HEK293 (cell line): ENCODE measurements around the gene TSPAN3.
A peak's percentile ranks its signal among the peaks of the same experiment; 100 is the strongest.

Source experiments
- CTCF ChIA-PET: fragments of 350-600 bp; formaldehyde crosslinking; extraction: SDS; loops from one replicate; lab custom pipeline; 2021; ENCODE audit warnings: antibody characterized with exemption; lab: Yijun Ruan, JAX
- POLR2A ChIA-PET: fragments of 300-600 bp; formaldehyde crosslinking; extraction: SDS; loops from one replicate; lab custom pipeline; 2020; ENCODE audit warnings: antibody characterized with exemption, inconsistent platforms; lab: Yijun Ruan, JAX
- H3K27ac ChIP-seq: fragments of 200-500 bp; sonication (Bioruptor generic); 2 replicates; pipeline ENCODE4 v1.5.1; 2014; ENCODE audit warnings: low read depth, low read length, control low read depth, inconsistent platforms; ENCODE audit errors: extremely low read depth
- H3K36me3 ChIP-seq, 2 experiments: fragments of 200-500 bp in 1 of 2; sonication (Bioruptor generic) in 1 of 2; 1 replicate in 1 of 2; 2 replicates in 1 of 2; pipeline ENCODE4 v1.5.1; 2014 to 2017; ENCODE audit warnings: inconsistent platforms in 2 of 2, low read length in 2 of 2; ENCODE audit not compliant: control insufficient read depth in 2 of 2, insufficient read depth in 1 of 2
- H3K4me1 ChIP-seq: fragments of 200-500 bp; sonication (Bioruptor generic); 2 replicates; pipeline ENCODE4 v1.5.1; 2014; ENCODE audit warnings: mild to moderate bottlenecking, low read length, inconsistent platforms; ENCODE audit not compliant: control insufficient read depth, insufficient read depth
- H3K4me3 ChIP-seq: 2 replicates; pipeline ENCODE4 v1.5.1; 2011; ENCODE audit warnings: low read depth, mild to moderate bottlenecking, control low read depth, low read length, moderate library complexity
- H3K9me3 ChIP-seq: fragments of 200-500 bp; sonication (Bioruptor generic); 2 replicates; pipeline ENCODE4 v1.5.1; 2014; ENCODE audit warnings: low read depth, low read length, inconsistent platforms; ENCODE audit not compliant: control insufficient read depth, insufficient read depth
- GFI1B ChIP-seq: fragments of 450-650 bp; formaldehyde crosslinking; IDR thresholded peaks from 2 replicates; pipeline ENCODE4 v1.5.1; 2016; ENCODE audit warnings: missing biosample characterization, missing genetic modification characterization
- GLIS1 ChIP-seq: fragments of 450-650 bp; formaldehyde crosslinking; IDR thresholded peaks from 2 replicates; pipeline ENCODE4 v1.5.1; 2016; ENCODE audit warnings: missing biosample characterization, missing genetic modification characterization
- PRDM1 ChIP-seq: fragments of 450-650 bp; formaldehyde crosslinking; IDR thresholded peaks from 2 replicates; pipeline ENCODE4; 2016; ENCODE audit warnings: missing biosample characterization, missing genetic modification characterization
- RBAK ChIP-seq: fragments of 450-650 bp; formaldehyde crosslinking; IDR thresholded peaks from 2 replicates; pipeline ENCODE4 v1.5.1; 2016; ENCODE audit warnings: missing biosample characterization, missing genetic modification characterization
- TRIM28 ChIP-seq: IDR thresholded peaks from 2 replicates; pipeline ENCODE4 v1.6.1; 2011; ENCODE audit warnings: low read length, control low read depth, borderline replicate concordance
- ZBTB17 ChIP-seq: fragments of 450-650 bp; formaldehyde crosslinking; IDR thresholded peaks from 2 replicates; pipeline ENCODE4 v1.5.1; 2016; ENCODE audit warnings: missing biosample characterization, missing genetic modification characterization
- ZBTB20 ChIP-seq: fragments of 450-650 bp; formaldehyde crosslinking; IDR thresholded peaks from 2 replicates; pipeline ENCODE4 v1.5.1; 2016; ENCODE audit warnings: missing biosample characterization, missing genetic modification characterization
- ZBTB44 ChIP-seq: fragments of 450-650 bp; IDR thresholded peaks from 2 replicates; pipeline ENCODE4 v1.5.1; 2018; ENCODE audit warnings: missing biosample characterization, mild to moderate bottlenecking, missing genetic modification characterization
- ZBTB49 ChIP-seq: fragments of 450-650 bp; formaldehyde crosslinking; IDR thresholded peaks from 2 replicates; pipeline ENCODE4 v1.5.1; 2016; ENCODE audit warnings: missing biosample characterization, missing genetic modification characterization, low read depth
- ZBTB8A ChIP-seq: fragments of 450-650 bp; formaldehyde crosslinking; IDR thresholded peaks from 2 replicates; pipeline ENCODE4 v1.5.1; 2016; ENCODE audit warnings: missing biosample characterization, missing genetic modification characterization
- ZNF175 ChIP-seq: fragments of 450-650 bp; formaldehyde crosslinking; IDR thresholded peaks from 2 replicates; pipeline ENCODE4 v1.5.1; 2016; ENCODE audit warnings: missing biosample characterization, missing genetic modification characterization
- ZNF2 ChIP-seq: fragments of 450-650 bp; formaldehyde crosslinking; IDR thresholded peaks from 2 replicates; pipeline ENCODE4 v1.5.1; 2016; ENCODE audit warnings: missing biosample characterization, missing genetic modification characterization
- ZNF214 ChIP-seq: fragments of 450-650 bp; formaldehyde crosslinking; IDR thresholded peaks from 2 replicates; pipeline ENCODE4 v1.5.1; 2017; ENCODE audit warnings: missing biosample characterization, mild to moderate bottlenecking, missing genetic modification characterization, borderline replicate concordance
- ZNF292 ChIP-seq: fragments of 450-650 bp; formaldehyde crosslinking; IDR thresholded peaks from 2 replicates; pipeline ENCODE4 v1.5.1; 2016; ENCODE audit warnings: low read depth, missing biosample characterization, missing genetic modification characterization, borderline replicate concordance
- ZNF335 ChIP-seq: fragments of 450-650 bp; formaldehyde crosslinking; conservative IDR thresholded peaks from 2 replicates; pipeline ENCODE4 v1.5.1; 2016; ENCODE audit warnings: missing biosample characterization, missing genetic modification characterization
- ZNF600 ChIP-seq: fragments of 450-650 bp; formaldehyde crosslinking; IDR thresholded peaks from 2 replicates; pipeline ENCODE4 v1.5.1; 2016; ENCODE audit warnings: missing biosample characterization, missing genetic modification characterization
- ZNF654 ChIP-seq: fragments of 450-650 bp; formaldehyde crosslinking; IDR thresholded peaks from 2 replicates; pipeline ENCODE4 v1.5.1; 2016; ENCODE audit warnings: low read depth, missing biosample characterization, missing genetic modification characterization
- ZNF701 ChIP-seq: fragments of 450-650 bp; formaldehyde crosslinking; IDR thresholded peaks from 2 replicates; pipeline ENCODE4 v1.5.1; 2016; ENCODE audit warnings: missing biosample characterization, missing genetic modification characterization
- ZSCAN30 ChIP-seq: fragments of 450-650 bp; IDR thresholded peaks from 2 replicates; pipeline ENCODE4 v1.5.1; 2018; ENCODE audit warnings: missing biosample characterization, mild to moderate bottlenecking, missing genetic modification characterization, moderate library complexity
- TF ChIP-seq, protein P1 (sequence below): fragments of 450-650 bp; formaldehyde crosslinking; conservative IDR thresholded peaks from 2 replicates; pipeline ENCODE4 v1.5.1; 2016; ENCODE audit warnings: low read depth, missing biosample characterization, missing genetic modification characterization
- TF ChIP-seq, protein P2 (sequence below): fragments of 450-650 bp; formaldehyde crosslinking; IDR thresholded peaks from 2 replicates; pipeline ENCODE4 v1.5.1; 2016; ENCODE audit warnings: missing biosample characterization, missing genetic modification characterization
- TF ChIP-seq, protein P3 (sequence below): sonication (generic); formaldehyde crosslinking; IDR thresholded peaks from 2 replicates; pipeline ENCODE4 v1.8.1; 2022; ENCODE audit warnings: mild to moderate bottlenecking, moderate library complexity, missing genetic modification reagents

Gene TSPAN3

GRCh38 chr15:77107531-77108355 is 36.8 kb upstream of the TSPAN3 start:
- H3K4me3 ChIP-seq: no peak overlapping the region
- H3K27ac ChIP-seq: no peak overlapping the region
- POLR2A ChIA-PET: interaction anchor here (0.6 kb wide), 1 partner anchor 14 kb away, joined by 4 read pairs; no protein-coding TSS in a partner anchor
- no peaks in the 10 kb centered on the region for H3K9me3 ChIP-seq
- H3K36me3 ChIP-seq: no peaks in the 10 kb centered on the region
- no peaks in the 10 kb centered on the region for H3K4me1 ChIP-seq
- CTCF ChIA-PET: interaction anchor here (0.6 to 5.7 kb wide), 32 partner anchors 9 to 714 kb away, joined by 3 to 55 read pairs (median 3); no protein-coding TSS in a partner anchor
- TF ChIP-seq, protein P1, sequence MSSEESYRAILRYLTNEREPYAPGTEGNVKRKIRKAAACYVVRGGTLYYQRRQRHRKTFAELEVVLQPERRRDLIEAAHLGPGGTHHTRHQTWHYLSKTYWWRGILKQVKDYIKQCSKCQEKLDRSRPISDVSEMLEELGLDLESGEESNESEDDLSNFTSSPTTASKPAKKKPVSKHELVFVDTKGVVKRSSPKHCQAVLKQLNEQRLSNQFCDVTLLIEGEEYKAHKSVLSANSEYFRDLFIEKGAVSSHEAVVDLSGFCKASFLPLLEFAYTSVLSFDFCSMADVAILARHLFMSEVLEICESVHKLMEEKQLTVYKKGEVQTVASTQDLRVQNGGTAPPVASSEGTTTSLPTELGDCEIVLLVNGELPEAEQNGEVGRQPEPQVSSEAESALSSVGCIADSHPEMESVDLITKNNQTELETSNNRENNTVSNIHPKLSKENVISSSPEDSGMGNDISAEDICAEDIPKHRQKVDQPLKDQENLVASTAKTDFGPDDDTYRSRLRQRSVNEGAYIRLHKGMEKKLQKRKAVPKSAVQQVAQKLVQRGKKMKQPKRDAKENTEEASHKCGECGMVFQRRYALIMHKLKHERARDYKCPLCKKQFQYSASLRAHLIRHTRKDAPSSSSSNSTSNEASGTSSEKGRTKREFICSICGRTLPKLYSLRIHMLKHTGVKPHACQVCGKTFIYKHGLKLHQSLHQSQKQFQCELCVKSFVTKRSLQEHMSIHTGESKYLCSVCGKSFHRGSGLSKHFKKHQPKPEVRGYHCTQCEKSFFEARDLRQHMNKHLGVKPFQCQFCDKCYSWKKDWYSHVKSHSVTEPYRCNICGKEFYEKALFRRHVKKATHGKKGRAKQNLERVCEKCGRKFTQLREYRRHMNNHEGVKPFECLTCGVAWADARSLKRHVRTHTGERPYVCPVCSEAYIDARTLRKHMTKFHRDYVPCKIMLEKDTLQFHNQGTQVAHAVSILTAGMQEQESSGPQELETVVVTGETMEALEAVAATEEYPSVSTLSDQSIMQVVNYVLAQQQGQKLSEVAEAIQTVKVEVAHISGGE (tag by site-specific recombination): no peak
- TF ChIP-seq ZNF335 (peak; percentile 72), ZSCAN30 (tag by site-specific recombination) (no peak), ZNF2 (tag by site-specific recombination) (no peak), TRIM28 (peak; percentile 41; the same call in 1 of the 2 replicates), ZNF292 (tag by site-specific recombination) (no peak), ZNF600 (tag by site-specific recombination) (peak; percentile 42; the same call in 1 of the 2 replicates), PRDM1 (tag by site-specific recombination) (peak; percentile 52; the same call in 1 of the 2 replicates), ZBTB20 (tag by site-specific recombination) (peak; percentile 51; the same call in 1 of the 2 replicates), ZBTB17 (tag by site-specific recombination) (peak; percentile 69), ZBTB8A (tag by site-specific recombination) (no peak), ZBTB49 (no peak), ZNF175 (tag by site-specific recombination) (no peak), ZBTB44 (tag by site-specific recombination) (peak; percentile 26; the same call in 1 of the 2 replicates), ZNF214 (tag by site-specific recombination) (no peak), GFI1B (tag by site-specific recombination) (no peak), ZNF701 (no peak), GLIS1 (tag by site-specific recombination) (peak; percentile 21; the same call in 1 of the 2 replicates), RBAK (tag by site-specific recombination) (no peak), ZNF654 (peak; percentile 63)
- TF ChIP-seq, protein P2, sequence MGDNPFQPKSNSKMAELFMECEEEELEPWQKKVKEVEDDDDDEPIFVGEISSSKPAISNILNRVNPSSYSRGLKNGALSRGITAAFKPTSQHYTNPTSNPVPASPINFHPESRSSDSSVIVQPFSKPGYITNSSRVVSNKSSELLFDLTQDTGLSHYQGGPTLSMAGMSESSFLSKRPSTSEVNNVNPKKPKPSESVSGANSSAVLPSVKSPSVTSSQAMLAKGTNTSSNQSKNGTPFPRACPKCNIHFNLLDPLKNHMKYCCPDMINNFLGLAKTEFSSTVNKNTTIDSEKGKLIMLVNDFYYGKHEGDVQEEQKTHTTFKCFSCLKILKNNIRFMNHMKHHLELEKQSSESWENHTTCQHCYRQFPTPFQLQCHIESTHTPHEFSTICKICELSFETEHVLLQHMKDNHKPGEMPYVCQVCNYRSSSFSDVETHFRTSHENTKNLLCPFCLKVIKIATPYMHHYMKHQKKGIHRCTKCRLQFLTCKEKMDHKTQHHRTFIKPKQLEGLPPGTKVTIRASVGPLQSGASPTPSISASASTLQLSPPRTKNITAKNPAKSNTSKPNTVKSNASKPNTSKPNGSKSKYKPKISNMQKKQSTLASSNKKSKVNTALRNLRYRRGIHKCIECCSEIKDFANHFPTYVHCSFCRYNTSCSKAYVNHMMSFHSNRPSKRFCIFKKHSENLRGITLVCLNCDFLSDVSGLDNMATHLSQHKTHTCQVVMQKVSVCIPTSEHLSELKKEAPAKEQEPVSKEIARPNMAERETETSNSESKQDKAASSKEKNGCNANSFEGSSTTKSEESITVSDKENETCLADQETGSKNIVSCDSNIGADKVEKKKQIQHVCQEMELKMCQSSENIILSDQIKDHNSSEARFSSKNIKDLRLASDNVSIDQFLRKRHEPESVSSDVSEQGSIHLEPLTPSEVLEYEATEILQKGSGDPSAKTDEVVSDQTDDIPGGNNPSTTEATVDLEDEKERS (tag by site-specific recombination): no peak
- TF ChIP-seq, protein P3, sequence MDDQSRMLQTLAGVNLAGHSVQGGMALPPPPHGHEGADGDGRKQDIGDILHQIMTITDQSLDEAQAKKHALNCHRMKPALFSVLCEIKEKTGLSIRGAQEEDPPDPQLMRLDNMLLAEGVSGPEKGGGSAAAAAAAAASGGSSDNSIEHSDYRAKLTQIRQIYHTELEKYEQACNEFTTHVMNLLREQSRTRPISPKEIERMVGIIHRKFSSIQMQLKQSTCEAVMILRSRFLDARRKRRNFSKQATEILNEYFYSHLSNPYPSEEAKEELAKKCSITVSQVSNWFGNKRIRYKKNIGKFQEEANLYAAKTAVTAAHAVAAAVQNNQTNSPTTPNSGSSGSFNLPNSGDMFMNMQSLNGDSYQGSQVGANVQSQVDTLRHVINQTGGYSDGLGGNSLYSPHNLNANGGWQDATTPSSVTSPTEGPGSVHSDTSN (CRISPR knock-in tag): no peak
